ENCODE results near the gene SLC22A17. TPM values are rescaled to one million over a fixed set of nuclear protein-coding genes. Genes with fewer than 3 reads are reported as not detected.

The SLC22A17 gene
- total and polyA plus RNA-seq, 2 of the 13 experiments (the other 11 are each of a cell fraction or from before 2014, with no cell fraction given): 0.95 to 1.1 TPM

DNA sequence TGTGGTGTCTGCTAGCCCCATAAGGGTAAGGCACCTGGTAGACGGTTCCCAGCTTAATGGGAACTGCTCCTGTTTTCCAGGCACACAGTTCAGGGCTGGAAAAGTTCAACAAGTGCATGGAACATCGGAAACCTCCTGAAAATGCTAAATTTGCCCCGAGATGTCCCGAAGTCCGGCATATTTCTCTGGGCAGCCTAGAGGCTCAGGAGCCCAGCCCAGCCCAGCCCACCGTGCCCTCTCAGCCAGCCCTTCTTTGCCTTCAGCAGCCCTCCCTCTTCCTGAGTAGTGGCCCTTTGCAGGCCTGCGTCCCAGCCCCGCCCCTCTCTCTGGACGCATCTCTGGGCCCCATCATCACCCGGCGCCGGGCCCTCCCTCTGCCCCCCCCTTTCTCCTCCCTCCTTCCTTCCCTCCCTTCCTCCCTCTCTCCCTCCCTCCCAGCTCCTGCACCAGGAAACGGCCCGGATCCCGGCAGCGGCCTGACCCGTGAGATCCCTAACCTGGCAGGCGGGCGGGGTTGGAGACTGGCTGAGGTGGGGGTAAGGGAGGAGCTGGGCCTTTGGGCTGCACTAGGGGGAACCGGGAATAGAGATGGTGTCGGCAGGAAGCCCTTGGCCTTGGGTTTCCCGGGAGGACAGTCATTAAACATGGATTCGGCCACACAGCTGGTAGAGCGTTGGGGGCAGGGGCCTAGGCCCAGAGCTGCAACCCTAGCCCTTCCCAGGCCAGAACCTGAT, 46.1 kb downstream of the SLC22A17 start, which contains the start of gene BCL2L2 (continued):
- TF ChIP-seq, protein P1, sequence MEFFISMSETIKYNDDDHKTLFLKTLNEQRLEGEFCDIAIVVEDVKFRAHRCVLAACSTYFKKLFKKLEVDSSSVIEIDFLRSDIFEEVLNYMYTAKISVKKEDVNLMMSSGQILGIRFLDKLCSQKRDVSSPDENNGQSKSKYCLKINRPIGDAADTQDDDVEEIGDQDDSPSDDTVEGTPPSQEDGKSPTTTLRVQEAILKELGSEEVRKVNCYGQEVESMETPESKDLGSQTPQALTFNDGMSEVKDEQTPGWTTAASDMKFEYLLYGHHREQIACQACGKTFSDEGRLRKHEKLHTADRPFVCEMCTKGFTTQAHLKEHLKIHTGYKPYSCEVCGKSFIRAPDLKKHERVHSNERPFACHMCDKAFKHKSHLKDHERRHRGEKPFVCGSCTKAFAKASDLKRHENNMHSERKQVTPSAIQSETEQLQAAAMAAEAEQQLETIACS (CRISPR knock-in tag; IDR thresholded peaks at IDR 0.05): no peak; the same call in 1 of the 2 replicates
- TF ChIP-seq RARG (CRISPR knock-in tag; IDR thresholded peaks at IDR 0.05; ENCODE audit: low read depth): no peak; the same call in 1 of the 2 replicates
- TF ChIP-seq, protein P2, sequence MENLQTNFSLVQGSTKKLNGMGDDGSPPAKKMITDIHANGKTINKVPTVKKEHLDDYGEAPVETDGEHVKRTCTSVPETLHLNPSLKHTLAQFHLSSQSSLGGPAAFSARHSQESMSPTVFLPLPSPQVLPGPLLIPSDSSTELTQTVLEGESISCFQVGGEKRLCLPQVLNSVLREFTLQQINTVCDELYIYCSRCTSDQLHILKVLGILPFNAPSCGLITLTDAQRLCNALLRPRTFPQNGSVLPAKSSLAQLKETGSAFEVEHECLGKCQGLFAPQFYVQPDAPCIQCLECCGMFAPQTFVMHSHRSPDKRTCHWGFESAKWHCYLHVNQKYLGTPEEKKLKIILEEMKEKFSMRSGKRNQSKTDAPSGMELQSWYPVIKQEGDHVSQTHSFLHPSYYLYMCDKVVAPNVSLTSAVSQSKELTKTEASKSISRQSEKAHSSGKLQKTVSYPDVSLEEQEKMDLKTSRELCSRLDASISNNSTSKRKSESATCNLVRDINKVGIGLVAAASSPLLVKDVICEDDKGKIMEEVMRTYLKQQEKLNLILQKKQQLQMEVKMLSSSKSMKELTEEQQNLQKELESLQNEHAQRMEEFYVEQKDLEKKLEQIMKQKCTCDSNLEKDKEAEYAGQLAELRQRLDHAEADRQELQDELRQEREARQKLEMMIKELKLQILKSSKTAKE (CRISPR knock-in tag; IDR thresholded peaks at IDR 0.05; ENCODE audit: borderline replicate concordance): no peak
- TF ChIP-seq ATF7-NPFF (CRISPR knock-in tag; IDR thresholded peaks at IDR 0.05; ENCODE audit: low read depth): peak; percentile 69; the same call in 1 of the 2 replicates
- TF ChIP-seq, protein P3, sequence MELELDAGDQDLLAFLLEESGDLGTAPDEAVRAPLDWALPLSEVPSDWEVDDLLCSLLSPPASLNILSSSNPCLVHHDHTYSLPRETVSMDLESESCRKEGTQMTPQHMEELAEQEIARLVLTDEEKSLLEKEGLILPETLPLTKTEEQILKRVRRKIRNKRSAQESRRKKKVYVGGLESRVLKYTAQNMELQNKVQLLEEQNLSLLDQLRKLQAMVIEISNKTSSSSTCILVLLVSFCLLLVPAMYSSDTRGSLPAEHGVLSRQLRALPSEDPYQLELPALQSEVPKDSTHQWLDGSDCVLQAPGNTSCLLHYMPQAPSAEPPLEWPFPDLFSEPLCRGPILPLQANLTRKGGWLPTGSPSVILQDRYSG (CRISPR knock-in tag; IDR thresholded peaks at IDR 0.05): no peak
- peak; percentile 77 for TF ChIP-seq MIXL1 (CRISPR knock-in tag; IDR thresholded peaks at IDR 0.05)
- TF ChIP-seq HNF4G (IDR thresholded peaks at IDR 0.05; ENCODE audit: borderline replicate concordance, low read depth, low read length): peak; percentile 42; the same call in 1 of the 2 replicates
- TF ChIP-seq HNF4G (CRISPR knock-in tag; IDR thresholded peaks at IDR 0.05; ENCODE audit: borderline replicate concordance, low read depth): peak; percentile 91
- TF ChIP-seq, protein P4, sequence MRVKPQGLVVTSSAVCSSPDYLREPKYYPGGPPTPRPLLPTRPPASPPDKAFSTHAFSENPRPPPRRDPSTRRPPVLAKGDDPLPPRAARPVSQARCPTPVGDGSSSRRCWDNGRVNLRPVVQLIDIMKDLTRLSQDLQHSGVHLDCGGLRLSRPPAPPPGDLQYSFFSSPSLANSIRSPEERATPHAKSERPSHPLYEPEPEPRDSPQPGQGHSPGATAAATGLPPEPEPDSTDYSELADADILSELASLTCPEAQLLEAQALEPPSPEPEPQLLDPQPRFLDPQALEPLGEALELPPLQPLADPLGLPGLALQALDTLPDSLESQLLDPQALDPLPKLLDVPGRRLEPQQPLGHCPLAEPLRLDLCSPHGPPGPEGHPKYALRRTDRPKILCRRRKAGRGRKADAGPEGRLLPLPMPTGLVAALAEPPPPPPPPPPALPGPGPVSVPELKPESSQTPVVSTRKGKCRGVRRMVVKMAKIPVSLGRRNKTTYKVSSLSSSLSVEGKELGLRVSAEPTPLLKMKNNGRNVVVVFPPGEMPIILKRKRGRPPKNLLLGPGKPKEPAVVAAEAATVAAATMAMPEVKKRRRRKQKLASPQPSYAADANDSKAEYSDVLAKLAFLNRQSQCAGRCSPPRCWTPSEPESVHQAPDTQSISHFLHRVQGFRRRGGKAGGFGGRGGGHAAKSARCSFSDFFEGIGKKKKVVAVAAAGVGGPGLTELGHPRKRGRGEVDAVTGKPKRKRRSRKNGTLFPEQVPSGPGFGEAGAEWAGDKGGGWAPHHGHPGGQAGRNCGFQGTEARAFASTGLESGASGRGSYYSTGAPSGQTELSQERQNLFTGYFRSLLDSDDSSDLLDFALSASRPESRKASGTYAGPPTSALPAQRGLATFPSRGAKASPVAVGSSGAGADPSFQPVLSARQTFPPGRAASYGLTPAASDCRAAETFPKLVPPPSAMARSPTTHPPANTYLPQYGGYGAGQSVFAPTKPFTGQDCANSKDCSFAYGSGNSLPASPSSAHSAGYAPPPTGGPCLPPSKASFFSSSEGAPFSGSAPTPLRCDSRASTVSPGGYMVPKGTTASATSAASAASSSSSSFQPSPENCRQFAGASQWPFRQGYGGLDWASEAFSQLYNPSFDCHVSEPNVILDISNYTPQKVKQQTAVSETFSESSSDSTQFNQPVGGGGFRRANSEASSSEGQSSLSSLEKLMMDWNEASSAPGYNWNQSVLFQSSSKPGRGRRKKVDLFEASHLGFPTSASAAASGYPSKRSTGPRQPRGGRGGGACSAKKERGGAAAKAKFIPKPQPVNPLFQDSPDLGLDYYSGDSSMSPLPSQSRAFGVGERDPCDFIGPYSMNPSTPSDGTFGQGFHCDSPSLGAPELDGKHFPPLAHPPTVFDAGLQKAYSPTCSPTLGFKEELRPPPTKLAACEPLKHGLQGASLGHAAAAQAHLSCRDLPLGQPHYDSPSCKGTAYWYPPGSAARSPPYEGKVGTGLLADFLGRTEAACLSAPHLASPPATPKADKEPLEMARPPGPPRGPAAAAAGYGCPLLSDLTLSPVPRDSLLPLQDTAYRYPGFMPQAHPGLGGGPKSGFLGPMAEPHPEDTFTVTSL (CRISPR knock-in tag; IDR thresholded peaks at IDR 0.05; ENCODE audit: borderline replicate concordance): no peak
- TF ChIP-seq MAFK (conservative IDR thresholded peaks at IDR 0.05 in 1 of 2, IDR thresholded peaks at IDR 0.05 in 1 of 2; ENCODE audit: low read length in 2 of 2): peak in 1 of 2 experiments; percentile 37; a peak in 1 of 4 replicates
- TF ChIP-seq, protein P5, sequence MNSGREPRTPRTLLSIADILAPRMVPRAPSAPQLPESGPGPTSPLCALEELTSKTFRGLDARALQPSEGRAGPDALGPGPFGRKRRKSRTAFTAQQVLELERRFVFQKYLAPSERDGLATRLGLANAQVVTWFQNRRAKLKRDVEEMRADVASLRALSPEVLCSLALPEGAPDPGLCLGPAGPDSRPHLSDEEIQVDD (CRISPR knock-in tag; IDR thresholded peaks at IDR 0.05; ENCODE audit: borderline replicate concordance): no peak; the same call in 1 of the 2 replicates
- TF ChIP-seq THAP11 (CRISPR knock-in tag; IDR thresholded peaks at IDR 0.05): peak; percentile 93
- TF ChIP-seq, protein P6, sequence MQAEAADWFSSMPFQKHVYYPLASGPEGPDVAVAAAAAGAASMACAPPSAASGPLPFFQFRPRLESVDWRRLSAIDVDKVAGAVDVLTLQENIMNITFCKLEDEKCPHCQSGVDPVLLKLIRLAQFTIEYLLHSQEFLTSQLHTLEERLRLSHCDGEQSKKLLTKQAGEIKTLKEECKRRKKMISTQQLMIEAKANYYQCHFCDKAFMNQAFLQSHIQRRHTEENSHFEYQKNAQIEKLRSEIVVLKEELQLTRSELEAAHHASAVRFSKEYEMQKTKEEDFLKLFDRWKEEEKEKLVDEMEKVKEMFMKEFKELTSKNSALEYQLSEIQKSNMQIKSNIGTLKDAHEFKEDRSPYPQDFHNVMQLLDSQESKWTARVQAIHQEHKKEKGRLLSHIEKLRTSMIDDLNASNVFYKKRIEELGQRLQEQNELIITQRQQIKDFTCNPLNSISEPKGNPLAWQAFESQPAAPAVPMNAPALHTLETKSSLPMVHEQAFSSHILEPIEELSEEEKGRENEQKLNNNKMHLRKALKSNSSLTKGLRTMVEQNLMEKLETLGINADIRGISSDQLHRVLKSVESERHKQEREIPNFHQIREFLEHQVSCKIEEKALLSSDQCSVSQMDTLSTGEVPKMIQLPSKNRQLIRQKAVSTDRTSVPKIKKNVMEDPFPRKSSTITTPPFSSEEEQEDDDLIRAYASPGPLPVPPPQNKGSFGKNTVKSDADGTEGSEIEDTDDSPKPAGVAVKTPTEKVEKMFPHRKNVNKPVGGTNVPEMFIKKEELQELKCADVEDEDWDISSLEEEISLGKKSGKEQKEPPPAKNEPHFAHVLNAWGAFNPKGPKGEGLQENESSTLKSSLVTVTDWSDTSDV (CRISPR knock-in tag; IDR thresholded peaks at IDR 0.05): peak; percentile 95
- no peak for TF ChIP-seq U2AF1 (optimal IDR thresholded peaks at IDR 0.05; ENCODE audit: low read depth, low read length)
